ENCODE measurements around the gene GLIPR1L2.
"Not testable (repeated sequence)": the region's sequence is repeated elsewhere in the genome, so short reads cannot be mapped to it uniquely, and the experiment has no call there.

The GLIPR1L2 gene

GRCh38 chr12:75390899-75391538 is at the start of gene GLIPR1L2:
Gene GLIPR1L2, plus strand, starts transcription at chr12:75391089. Its CDS starts 28 bp downstream, at chr12:75391117.
- peak; percentile 56 for DNase-seq (ENCODE audit: low spot score)

GRCh38 chr12:75341873-75342272 is 49.0 kb upstream of the GLIPR1L2 start:
- no peak for DNase-seq (ENCODE audit: low spot score)

GRCh38 chr12:75345531-75345930 is 45.4 kb upstream of the GLIPR1L2 start:
- DNase-seq (ENCODE audit: low spot score), result no peak

GRCh38 chr12:75346215-75346614 is 44.7 kb upstream of the GLIPR1L2 start:
- not testable (repeated sequence) for DNase-seq (ENCODE audit: low spot score)

- DNase-seq (ENCODE audit: low spot score), result no peak
Measured at GRCh38 chr12:75349946-75350345, 40.9 kb upstream of the GLIPR1L2 start.

GRCh38 chr12:75350413-75350812 is 40.5 kb upstream of the GLIPR1L2 start:
- DNase-seq (ENCODE audit: low spot score), result no peak

GRCh38 chr12:75354011-75354410 is 36.9 kb upstream of the GLIPR1L2 start:
- DNase-seq (ENCODE audit: low spot score), result no peak

GRCh38 chr12:75360920-75361319 is 30.0 kb upstream of the GLIPR1L2 start:
- DNase-seq (ENCODE audit: low spot score), result no peak

- no peak for DNase-seq (ENCODE audit: low spot score)
Measured at GRCh38 chr12:75361408-75361807, 29.5 kb upstream of the GLIPR1L2 start.

GRCh38 chr12:75364919-75365318 is 26.0 kb upstream of the GLIPR1L2 start:
- no peak for DNase-seq (ENCODE audit: low spot score)

GRCh38 chr12:75366629-75367028 is 24.3 kb upstream of the GLIPR1L2 start:
- no peak for DNase-seq (ENCODE audit: low spot score)

GRCh38 chr12:75374971-75375370 is 15.9 kb upstream of the GLIPR1L2 start:
- no peak for DNase-seq (ENCODE audit: low spot score)

GRCh38 chr12:75378354-75378753 is 12.5 kb upstream of the GLIPR1L2 start:
- DNase-seq (ENCODE audit: low spot score), result no peak

- no peak for DNase-seq (ENCODE audit: low spot score)
Measured at GRCh38 chr12:75389061-75389460, 1.8 kb upstream of the GLIPR1L2 start.

GRCh38 chr12:75389706-75390105 is 1.2 kb upstream of the GLIPR1L2 start:
- DNase-seq (ENCODE audit: low spot score), result no peak

GRCh38 chr12:75390156-75390898 is 562 bp upstream of the GLIPR1L2 start:
- DNase-seq (ENCODE audit: low spot score), result no peak

GRCh38 chr12:75404231-75404630 is 13.3 kb downstream of the GLIPR1L2 start:
- no peak for DNase-seq (ENCODE audit: low spot score)

- no peak for DNase-seq (ENCODE audit: low spot score)
Measured at GRCh38 chr12:75407683-75408082, 16.8 kb downstream of the GLIPR1L2 start.

- DNase-seq (ENCODE audit: low spot score), result no peak
Measured at GRCh38 chr12:75409830-75410229, 18.9 kb downstream of the GLIPR1L2 start.

- DNase-seq (ENCODE audit: low spot score), result no peak
Measured at GRCh38 chr12:75414671-75415070, 23.8 kb downstream of the GLIPR1L2 start.

GRCh38 chr12:75419841-75420240 is 29.0 kb downstream of the GLIPR1L2 start:
- DNase-seq (ENCODE audit: low spot score), result no peak

GRCh38 chr12:75427491-75427890 is 36.6 kb downstream of the GLIPR1L2 start:
- no peak for DNase-seq (ENCODE audit: low spot score)

GRCh38 chr12:75428767-75429166 is 37.9 kb downstream of the GLIPR1L2 start:
- no peak for DNase-seq (ENCODE audit: low spot score)

- DNase-seq (ENCODE audit: low spot score), result no peak
Measured at GRCh38 chr12:75432924-75433323, 42.0 kb downstream of the GLIPR1L2 start.

All from HuH-7.5 (cell line).